CD4-positive, alpha-beta T cell treated with Interleukin-1 beta for 1 hour (primary cell): ENCODE data around the gene SRSF2.
"Not testable (repeated sequence)": the region's sequence is repeated elsewhere in the genome, so short reads cannot be mapped to it uniquely, and the experiment has no call there.

Experiments used
- DNase-seq, 2 donors: peaks; one replicate each; pipeline ENCODE4 v3.0.0-alpha.2; 2020 to 2022

The SRSF2 gene

DNA sequence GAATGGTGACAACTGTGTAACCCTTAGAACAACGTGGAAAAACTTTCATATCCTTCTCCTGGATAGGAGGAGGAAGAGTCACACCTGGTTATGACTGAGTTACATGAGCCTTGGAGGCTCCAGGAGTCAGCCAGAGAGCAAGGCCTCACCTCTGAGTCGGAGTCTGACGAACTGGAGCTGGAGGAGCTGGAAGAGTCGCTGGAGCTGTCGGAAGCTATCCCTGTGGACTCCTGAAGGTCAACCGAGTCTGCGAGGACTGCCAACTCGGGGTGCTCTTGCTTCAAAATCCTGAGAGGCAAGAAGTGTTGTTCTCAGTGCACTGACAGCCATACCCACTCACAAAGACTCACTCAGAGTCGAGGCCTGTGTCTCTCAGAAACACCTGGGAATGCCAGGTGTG is 16.9 kb downstream of the SRSF2 start:
- DNase-seq = no peak

DNA sequence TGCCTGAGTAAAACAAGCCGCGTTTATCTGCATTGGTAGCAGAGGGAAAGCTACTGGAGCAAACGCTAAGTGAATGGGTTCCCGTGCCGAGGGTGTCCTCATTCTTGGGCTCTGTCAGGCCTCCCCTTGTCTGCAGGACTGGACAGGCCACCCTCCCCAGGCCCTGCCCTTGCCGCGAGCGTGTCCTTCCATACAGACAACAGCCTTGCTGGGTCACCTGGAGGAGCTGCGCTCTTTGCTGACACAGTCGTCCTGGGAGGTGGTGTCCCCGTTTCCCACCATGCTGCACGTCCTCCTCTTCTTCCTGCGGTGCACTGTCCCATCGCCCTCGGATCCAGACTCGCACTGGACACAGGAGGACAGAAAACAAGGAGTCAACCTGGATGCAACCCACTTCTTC is 18.6 kb downstream of the SRSF2 start:
- no peak for DNase-seq

DNA sequence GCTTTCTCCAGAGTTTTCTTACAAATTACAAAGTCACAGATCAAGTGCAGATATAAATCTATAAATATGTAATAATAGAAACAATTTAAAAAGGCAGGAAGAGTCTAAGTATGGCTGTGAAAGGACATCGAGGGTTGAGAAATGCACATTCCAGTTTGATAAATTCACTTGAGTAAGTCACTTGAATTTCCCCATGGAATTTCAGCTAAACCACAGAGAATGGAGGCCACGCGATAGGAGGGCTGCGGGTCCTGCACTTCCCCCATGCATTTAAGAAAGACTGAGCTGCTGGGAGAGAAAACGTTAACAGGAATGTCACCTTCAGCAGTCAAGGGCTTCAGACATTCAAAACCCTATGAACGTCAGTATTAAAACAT is 20.3 kb downstream of the SRSF2 start:
- no peak for DNase-seq

DNA sequence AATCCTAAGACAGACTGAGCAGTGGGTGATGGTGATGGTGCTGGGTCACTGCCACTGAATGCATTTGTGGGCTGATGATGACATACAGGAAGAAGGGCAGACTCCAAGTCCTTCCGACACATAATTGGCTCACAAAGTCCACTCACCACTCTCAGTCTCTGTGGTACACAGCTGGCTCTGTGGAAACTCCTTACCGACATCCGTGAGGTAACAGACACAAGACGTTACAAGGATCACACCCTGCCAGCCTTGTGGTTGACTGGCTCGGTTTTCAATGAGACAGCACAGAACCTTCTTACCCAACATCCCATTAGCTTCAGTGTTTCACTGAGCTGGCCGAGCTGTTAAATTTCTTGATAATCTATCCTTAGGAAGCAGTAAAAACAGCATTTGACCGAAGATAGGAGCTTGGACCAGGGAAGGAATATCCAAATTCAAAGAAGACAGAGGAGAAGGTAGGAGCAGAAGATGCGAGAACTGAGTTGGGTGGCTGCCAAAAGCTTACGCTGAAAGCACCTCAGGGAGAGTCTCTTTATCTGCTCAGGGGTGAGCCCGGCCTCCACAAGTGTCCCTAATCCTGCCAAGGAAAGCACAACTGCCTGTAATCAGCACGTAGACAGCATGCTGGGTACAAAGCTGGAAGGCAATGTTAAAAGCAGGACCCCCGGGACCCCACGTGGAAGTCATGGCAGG is 20.8 kb downstream of the SRSF2 start:
- DNase-seq = peak; percentile 85 to 88

DNA sequence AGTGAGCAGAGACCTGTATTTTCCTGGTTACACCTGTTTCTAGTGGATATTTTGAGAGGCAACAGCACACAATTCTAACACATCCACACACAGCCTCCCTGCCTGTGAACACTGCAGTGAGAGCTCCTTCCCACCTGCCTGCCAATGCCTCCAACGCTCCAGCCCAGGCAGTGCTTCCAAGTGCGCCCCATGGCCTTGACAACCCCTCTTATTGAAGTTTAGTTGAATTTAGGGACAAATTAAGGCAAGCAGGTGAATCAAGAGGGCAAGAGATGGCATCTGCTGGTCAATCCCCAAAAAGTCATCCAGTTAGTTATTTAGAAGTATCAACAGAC is 21.7 kb downstream of the SRSF2 start:
- no peak for DNase-seq

DNA sequence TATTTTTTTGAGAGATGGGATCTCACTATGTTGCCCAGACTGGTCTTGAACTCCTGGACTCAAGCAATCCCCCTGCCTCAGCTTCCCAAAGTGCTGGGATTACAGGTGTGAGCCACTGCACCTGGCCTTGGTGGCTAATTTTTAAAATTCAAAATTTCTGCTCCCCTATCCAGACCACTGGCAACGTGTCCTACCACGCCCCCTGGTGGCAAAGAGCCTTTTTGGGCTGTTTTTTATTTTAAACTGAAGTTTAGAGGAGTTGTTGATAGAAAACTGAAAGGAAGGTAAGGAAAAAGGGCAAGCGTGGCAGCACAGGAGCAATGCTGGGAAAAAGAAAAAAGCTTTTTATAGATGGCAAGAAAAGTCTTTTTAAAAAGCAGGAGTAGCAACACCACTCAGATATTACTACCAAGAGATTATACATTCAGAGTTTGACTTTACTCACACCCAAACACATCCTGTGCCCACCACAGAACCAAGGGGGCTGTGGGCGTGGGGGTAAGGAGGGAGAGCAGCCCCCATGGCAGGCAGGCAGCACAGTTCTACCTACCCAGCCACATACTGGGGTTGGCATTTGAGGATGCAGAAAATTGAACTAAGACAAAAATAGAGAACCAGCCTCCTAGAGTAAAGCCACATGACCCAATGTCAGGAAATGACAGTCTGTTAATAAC is 22.2 kb downstream of the SRSF2 start:
- peak; percentile 64 to 80 for DNase-seq

DNA sequence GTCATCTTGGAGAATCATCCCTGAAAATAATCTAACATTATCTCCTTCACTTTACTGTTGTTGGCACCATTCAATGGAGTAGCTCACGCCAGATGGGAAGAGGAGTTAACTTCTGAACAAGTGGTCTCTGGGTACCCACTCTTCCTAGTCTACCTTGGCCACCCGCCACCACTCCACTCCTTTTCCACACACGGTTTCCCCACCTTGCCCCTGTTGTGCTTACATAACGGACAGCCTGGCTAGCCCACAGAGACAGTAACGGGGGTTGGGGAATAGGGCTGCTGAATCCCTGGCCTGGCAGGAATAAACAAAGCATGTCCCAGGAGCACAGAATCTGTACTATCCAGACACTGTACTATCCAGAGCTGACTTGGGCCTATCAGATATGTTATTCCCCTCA is 22.8 kb downstream of the SRSF2 start:
- no peak for DNase-seq

DNA sequence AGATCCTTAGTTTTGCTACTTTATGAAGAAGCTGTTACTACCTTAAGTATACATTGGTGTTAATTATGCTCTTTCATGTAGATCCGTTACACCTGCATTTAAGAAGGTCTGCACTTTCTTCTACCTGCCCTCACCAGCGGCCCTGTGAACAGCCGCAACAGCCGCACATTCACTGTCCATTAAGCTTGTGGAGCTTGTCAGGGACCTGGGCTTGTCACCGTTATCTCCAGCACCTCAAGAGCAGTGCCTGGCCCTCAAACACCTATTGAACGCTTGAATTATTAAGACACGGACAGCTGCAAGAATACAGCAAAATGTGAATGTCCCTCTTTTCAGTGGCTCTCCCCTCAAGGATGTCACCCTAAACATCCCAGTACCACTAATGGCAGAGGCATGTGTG is 23.4 kb downstream of the SRSF2 start:
- no peak for DNase-seq

DNA sequence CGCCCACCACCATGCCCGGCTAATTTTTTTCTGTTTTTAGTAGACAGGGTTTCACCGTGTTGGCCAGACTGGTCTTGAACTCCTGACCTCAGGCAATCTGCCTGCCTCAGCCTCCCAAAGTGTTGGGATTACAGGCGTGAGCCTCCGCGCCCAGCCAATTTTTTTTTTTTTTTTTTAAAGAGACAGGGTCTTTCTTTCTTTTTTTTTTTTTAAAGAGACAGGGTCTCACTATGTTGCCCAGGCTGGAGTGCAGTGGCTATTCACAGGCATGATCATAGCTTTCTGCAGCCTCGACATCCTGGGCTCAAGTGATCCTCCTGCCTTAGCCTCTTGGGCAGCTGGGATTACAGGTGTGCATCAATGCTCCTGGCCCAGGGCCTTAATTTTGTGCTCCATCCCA is 24.8 kb downstream of the SRSF2 start:
- not testable (repeated sequence) for DNase-seq

DNA sequence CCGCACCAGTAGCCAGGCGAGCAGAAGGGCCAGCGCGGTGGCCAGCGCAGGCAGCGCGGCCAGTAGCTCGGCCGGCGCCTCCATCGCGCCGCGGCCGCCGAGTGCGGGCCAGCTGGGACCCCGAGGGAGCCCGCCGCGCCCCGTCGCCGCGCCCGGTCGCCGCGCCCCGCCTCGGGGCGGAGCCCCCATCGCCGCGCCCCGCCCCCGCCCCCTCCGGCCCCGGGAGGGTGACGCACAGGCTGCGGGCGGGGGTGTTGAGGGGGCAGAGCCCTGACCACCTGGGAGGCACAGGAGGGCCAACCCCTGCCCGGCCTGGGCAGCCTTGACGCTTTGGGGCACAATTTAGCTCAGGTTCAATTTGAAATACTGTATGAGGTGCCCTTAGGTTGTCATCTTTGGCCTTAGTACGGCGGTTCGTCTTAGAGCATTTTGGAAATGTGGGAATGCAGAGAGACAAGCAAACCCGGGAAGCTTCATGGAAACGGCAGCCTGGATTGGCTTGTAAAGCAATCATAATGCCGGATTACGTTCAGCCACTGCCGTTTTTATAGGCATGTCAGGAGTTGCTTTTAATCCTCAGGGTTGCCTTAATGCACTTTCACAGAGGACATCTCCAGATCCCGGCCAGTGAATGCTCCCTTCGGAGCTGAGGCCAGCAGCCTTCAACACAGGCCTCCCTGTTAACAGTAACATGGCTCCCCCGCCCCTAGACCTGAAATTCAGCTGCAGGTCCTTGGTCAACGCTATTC is 26.1 kb downstream of the SRSF2 start, which contains the start of gene MXRA7:
TSS of gene MXRA7 (minus strand) at position 103 of the 749 bp plus-strand sequence. CDS start at position 84, 19 bp downstream.
- peak; percentile 62 to 64 for DNase-seq

DNA sequence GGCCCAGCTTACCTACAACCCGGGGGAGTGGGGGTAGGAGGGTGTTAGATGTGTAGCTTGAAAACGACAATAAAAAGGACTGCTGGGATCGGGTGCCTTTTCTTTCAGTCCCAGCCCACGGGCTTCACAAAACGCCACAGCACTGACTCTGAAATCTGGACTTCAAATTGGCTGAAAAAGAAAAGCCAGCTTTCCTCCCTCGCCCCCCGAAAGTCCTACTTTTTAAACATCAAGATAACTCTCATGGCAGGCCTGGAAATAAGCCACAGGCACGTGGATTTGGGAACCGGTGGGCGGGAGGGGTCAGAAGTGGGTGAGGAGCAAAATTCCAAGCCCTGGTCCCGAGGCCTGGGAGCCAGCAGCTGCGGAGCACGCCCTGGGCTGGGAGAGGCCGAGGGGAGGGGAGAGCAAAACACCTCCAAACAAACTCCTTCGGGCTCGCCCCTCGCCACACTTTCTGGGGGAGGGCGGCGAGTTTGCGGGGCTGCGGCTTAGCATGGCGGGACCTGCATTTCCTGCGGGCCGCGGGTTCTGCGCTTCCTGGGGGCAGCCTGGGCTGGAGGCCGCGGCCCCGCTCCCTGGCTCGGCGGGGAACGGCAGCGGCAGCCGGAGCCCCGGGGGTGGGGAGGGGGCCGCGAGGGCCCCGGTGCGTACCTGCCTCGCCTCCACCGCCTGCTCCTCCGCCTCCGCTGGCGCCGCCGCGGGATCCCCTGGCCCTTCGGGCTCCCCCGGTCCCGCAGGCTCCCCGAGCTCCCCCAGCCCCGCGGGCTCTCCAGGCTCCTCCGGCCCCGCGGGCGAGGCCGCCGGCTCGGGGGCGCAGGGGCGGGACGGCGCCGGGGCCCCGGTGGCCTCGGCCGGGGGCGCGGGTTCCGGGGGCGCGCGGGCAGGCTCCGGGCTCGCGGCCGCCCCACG is 26.9 kb downstream of the SRSF2 start:
- not testable (repeated sequence) for DNase-seq

DNA sequence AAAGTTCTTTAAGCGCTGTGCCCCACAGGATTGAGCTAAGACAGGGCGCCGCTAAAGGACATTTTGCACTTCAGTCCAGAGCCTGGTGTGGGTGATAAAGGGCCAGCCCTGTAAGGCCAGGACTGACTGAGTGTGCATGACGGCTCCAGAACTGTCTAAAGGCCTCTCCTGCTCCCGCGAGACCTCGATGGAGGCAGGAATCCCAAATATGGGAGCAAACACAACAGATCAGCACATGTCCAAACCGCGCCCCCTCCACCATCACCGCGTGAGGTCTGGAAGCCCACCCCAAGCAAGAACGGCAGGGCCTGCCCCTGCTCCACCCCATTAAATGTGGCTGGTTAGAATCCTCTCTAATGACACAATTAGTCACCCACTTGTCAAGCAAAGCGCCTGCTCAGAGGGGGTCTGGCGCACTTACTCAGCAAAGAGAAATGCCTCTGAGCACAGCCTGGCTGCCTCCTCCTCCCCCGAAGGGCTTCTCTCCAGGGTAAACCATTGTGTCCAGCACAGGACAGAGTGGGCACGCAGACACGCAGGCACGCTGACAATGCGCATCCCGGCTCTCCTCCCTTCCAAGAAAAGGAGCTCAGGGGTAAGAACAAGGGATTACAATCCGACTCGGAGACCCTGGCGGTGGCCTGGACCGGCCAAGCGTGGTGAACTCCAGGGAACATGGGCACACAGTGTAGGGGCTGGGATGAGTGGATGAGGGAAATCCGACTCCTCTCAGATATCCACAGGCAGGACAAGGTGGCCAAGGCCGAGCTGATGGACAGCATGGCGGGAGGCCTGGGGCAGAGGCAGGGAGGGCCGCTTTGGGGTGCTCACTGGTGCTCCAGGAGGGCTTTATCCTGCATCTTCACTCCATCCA is 27.8 kb downstream of the SRSF2 start:
- DNase-seq = no peak

DNA sequence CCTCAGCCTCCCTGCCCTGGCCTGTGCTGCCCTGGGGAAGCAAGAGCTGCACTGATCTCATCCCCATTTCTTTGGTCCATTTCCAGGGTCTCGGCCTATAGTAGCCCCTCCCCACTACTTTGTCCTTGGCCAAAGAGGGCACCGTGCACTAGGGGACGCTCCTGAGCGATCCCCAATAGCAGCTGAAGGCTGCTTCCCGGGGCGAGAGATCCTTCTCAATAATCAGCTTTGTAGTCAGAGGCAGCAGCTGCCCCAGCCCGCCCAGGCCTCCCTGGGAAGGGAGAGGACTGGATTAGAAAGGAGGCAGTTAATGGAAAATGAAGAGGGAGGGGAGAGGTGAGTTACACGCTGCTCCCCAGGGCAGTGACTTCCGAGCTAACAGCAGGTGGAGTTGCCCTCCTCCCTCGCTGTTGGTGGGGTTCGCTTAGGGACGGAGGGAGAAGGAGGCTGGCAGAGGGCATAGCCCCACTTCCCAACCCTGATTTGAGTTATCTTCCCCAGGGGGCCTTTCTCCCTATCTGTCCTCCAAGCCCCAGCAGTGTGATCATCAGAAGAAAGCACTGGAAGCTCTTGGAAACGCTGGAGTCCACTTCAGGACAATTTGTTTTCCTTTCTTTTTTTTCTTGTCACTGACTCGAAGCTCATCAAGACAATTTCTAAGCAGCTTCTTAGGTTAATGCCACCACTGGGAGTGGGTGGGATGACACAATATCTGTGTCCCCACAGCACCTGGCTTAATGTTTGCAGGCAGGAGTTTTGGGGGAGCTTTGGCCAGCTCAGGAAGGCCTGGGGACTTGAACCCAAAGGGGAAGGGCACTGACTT is 28.9 kb downstream of the SRSF2 start:
- DNase-seq = no peak

DNA sequence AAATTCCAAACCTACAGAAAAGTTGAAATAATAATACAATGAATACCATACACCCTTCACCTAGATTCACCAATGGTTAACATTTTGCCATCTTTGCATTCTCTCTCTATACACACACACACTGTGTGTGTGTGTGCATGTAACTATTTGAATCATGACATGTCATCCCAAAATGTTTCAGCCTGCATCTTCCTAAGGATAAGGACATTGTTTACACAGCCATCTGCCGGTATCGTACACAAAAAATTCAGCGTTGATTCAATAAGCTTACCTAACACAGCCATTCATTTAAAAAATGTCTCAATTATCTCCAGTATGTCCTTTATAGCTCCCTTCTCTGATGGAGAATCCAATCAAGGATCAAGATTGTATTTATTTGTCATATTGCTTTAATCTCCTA is 30.3 kb downstream of the SRSF2 start:
- DNase-seq = no peak

DNA sequence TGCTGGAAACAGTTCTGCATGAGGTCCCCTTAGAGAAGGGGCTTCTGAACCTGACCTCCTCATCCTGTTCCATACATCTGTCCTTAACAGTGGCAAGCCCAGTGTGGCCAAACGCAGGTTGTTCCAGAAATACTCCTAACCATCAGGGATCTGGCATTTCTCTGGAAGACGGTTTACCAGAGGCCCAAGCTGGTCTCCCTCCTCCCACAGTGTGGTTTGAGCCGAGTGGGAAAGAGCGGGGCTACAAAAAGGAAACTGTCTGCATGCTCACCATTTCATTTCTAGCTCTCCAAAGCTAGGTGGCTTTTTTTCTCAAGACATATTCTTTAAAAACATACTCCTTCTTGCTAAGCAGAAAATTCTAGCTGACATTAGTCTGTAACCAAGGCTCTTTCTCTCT is 32.3 kb downstream of the SRSF2 start:
- no peak for DNase-seq

DNA sequence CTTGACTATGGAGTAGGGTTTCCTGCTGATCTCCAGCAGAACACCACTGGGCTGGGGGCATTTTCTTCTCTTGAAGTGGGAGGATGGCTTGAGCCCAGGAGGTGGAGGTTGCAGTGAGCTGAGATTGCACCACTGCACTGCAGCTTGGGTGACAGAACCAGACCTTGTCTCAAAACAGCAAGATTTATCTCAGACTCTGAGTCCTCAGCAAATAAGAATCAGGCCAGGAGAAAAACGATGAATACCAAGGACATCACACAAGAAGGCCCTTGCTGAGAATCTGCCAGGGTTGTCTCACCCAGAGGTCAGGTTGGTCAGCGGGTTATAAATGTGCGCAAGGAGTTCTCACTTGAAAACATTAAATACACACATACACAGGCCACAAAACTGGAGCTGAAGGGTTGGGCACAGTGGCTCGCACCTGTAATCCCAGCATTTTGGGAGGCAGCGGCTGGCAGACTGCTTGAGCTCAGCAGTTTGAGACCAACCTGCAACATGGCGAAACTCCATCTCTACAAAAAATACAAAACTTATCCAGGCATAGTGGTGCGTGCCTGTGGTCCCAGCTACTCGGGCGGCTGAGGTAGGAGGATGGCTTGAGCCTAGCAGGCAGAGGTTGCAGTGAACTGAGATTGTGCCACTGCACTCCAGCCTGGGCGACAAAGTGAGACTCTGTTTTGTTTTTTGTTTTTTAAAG is 34.0 kb downstream of the SRSF2 start:
- no peak for DNase-seq

DNA sequence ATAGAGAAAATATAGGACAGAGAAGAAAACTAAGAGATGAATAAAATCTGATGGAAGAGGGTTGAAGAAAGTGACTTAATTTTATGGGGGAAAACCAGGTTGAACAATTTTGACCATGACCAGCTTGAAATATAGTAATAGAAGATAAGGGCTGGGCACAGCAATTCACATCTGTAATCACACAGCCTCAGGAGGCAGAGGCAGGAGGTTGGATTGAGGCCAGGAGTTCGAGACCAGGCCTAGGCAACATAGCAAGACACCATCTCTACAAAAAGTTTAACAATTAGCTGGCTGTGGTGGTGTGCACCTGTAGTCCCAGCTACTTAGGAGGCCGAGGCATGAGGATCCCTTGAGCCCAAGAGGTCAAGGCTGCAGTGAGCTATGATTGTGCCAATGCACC is 35.1 kb downstream of the SRSF2 start:
- DNase-seq = no peak

DNA sequence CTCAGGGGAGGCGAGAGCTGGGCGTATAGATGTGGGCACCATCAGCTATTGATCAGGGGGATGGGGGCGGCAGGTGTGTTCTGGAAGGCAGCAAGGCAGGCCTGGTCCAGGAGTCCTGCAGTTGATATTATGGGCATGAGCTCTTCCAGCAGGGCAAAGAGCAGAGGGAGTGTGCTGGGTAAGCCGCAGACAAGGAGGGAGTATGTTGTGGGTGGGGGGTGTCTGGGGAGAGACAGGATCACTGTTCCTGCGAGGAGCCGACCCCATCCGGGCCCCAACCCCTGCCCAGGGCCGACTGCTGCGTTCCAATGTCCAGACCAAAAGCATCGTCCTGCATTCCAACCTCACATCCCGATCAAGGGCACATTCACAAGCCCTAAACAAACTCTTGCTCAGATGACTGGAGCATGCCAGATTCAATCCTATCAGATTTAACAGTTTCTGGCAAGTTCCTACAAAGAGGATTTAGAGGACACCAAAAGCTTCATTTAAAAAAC is 35.6 kb downstream of the SRSF2 start:
- no peak for DNase-seq

DNA sequence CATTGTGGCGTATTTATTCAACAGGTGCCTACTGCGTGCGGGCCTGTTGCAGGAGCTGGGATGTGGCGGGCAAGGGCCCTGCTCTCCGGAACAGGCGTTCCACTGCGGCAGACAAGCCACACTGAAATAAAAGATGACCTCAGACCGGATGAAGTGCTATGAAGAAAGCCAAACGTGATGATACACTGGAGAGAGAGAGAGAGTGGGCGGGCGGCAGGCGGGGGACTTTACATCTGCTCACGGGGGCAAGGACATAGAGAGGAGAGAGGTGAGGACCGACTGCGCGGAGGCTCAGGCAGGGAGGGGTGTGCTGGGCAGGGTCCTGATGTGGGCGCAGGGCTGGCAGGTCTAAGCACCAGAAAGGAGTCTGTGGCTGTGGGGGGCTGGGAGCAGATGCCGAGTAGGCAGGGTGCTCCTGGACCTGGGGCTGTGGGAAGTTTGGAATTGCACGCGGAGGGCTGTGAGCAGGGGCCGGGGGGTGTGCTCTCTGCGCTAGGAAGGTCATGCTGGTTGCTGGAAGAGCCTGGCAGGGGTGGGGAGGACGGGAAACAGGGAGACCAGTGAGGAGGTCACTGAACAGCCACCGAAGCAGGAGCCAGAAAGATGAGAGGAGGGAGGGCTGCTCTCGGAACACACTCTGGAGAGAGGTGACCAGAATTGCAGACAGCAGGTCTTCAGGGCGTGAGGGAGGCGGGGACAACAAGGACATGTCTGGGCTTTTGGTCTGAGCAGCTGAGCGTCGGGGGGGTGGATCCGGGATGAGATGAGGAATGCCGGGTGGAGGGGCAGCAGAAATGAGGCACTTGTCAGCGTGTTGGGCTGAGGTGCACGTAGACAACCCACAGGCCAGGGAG is 36.3 kb downstream of the SRSF2 start:
- DNase-seq = peak; percentile 15 to 42
